ENCODE measurements around the gene KRT85.

DNA sequence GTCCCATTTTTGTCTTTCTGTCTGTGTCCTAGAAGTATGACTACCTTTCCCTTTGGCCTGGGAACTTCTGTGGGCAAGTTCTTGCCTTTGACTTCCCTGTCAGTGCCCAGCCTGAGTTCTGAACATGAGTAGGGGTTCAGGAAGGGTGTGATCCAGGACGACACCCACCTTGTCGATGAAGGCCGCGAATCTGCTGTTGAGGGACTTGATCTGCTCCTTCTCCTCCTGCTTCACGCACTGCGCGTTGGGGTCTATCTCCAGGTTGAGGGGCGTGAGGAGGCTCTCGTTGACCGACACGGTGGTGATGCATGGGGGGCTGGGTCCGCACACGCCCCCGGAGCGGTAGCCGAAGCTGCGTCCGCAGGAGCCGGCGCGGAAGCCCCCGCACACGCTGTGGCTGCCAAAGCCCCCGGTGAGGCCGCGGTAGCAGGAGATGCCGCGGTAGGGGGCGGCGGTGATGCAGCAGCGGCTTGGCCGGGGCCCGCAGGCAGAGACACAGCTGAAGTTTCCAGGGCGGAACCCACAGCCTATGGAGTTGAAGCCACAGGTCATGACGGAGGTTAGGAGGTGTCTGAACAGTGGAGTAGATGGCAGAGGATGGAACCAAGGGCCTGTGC lies 46.4 kb downstream of the KRT85 start, which contains the start of gene KRT83:
- TF ChIP-seq ZNF302 (CRISPR knock-in tag; IDR thresholded peaks at IDR 0.05) (no peak), KDM1A (IDR thresholded peaks at IDR 0.05; ENCODE audit: low read depth) (no peak), KDM5A (IDR thresholded peaks at IDR 0.05) (no peak), CHD4 (IDR thresholded peaks at IDR 0.05; ENCODE audit: borderline replicate concordance) (no peak)
- TF ChIP-seq, protein P1, sequence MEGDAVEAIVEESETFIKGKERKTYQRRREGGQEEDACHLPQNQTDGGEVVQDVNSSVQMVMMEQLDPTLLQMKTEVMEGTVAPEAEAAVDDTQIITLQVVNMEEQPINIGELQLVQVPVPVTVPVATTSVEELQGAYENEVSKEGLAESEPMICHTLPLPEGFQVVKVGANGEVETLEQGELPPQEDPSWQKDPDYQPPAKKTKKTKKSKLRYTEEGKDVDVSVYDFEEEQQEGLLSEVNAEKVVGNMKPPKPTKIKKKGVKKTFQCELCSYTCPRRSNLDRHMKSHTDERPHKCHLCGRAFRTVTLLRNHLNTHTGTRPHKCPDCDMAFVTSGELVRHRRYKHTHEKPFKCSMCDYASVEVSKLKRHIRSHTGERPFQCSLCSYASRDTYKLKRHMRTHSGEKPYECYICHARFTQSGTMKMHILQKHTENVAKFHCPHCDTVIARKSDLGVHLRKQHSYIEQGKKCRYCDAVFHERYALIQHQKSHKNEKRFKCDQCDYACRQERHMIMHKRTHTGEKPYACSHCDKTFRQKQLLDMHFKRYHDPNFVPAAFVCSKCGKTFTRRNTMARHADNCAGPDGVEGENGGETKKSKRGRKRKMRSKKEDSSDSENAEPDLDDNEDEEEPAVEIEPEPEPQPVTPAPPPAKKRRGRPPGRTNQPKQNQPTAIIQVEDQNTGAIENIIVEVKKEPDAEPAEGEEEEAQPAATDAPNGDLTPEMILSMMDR (IDR thresholded peaks at IDR 0.05), result no peak
